Endothelial cell (in vitro differentiated cells): ENCODE results near the gene FGD3. TPM values are rescaled to one million over a fixed set of nuclear protein-coding genes. Genes with fewer than 3 reads are reported as not detected.
A peak's percentile ranks its signal among the peaks of the same experiment; 100 is the strongest.

Source experiments
- DNase-seq: peaks from one replicate; pipeline ENCODE4 v3.0.0; 2021; ENCODE audit warnings: low spot score
- H3K27ac Mint-ChIP-seq: one replicate; pipeline ENCODE4 v1.8.0; 2021; ENCODE audit warnings: mixed read lengths, inconsistent platforms; ENCODE audit not compliant: unreplicated experiment
- H3K27me3 Mint-ChIP-seq: one replicate; pipeline ENCODE4 v1.8.0; 2021; ENCODE audit warnings: mild to moderate bottlenecking, moderate library complexity, mixed read lengths, inconsistent platforms; ENCODE audit not compliant: unreplicated experiment
- H3K36me3 Mint-ChIP-seq: one replicate; pipeline ENCODE4 v1.8.0; 2021; ENCODE audit warnings: mild to moderate bottlenecking, low read depth, mixed read lengths, inconsistent platforms; ENCODE audit not compliant: unreplicated experiment
- H3K4me1 Mint-ChIP-seq: one replicate; pipeline ENCODE4 v1.8.0; 2021; ENCODE audit warnings: mild to moderate bottlenecking, mixed read lengths, inconsistent platforms; ENCODE audit not compliant: unreplicated experiment
- H3K4me3 Mint-ChIP-seq: one replicate; pipeline ENCODE4 v1.8.0; 2021; ENCODE audit warnings: mild to moderate bottlenecking, mixed read lengths, inconsistent platforms; ENCODE audit not compliant: unreplicated experiment
- H3K9me3 Mint-ChIP-seq: one replicate; pipeline ENCODE4 v1.8.0; 2021; ENCODE audit warnings: mixed read lengths, inconsistent platforms; ENCODE audit not compliant: unreplicated experiment
- CTCF ChIP-seq: fragments of 200-600 bp; sonication (generic); IDR thresholded peaks from one replicate; pipeline ENCODE4 v1.5.0; 2021; ENCODE audit warnings: antibody characterized with exemption; ENCODE audit not compliant: unreplicated experiment
- total RNA-seq: library from RNA; stranded (reverse); fragmentation: NEBNext Ultra II Directional; extraction: Animal tissue kit (Norgen Biotek cat#: 25700); gene quantifications from one replicate; pipeline ENCODE4 v1.2.1, GENCODE V29; 2021; ENCODE audit not compliant: unreplicated experiment

Gene FGD3
- total RNA-seq, 1 donor from 2014 or later, result 1.1 TPM

GRCh38 chr9:92944921-92945320 lies 2.4 kb upstream of the FGD3 start:
- TF ChIP-seq CTCF, result no peak
- no peak overlapping the region for H3K4me3 Mint-ChIP-seq
- H3K4me1 Mint-ChIP-seq, result peaks cover 5% of the 10 kb centered on the region
- no peak overlapping the region for H3K27ac Mint-ChIP-seq
- DNase-seq, result no peak
- H3K27me3 Mint-ChIP-seq, result peaks cover 7% of the 10 kb centered on the region
- no peaks in the 10 kb centered on the region for H3K9me3 Mint-ChIP-seq
- peaks cover 12% of the 10 kb centered on the region for H3K36me3 Mint-ChIP-seq

- H3K36me3 Mint-ChIP-seq, result peaks cover 12% of the 10 kb centered on the region
- H3K4me3 Mint-ChIP-seq, result no peak overlapping the region
- no peaks in the 10 kb centered on the region for H3K9me3 Mint-ChIP-seq
- H3K27ac Mint-ChIP-seq, result no peak overlapping the region
- peaks cover 7% of the 10 kb centered on the region for H3K27me3 Mint-ChIP-seq
- no peak for DNase-seq
- H3K4me1 Mint-ChIP-seq, result peaks cover 5% of the 10 kb centered on the region
- no peak for TF ChIP-seq CTCF
These were observed 1.5 kb upstream of the FGD3 start for GRCh38 chr9:92945796-92946195.

GRCh38 chr9:92948038-92948534 lies 763 bp downstream of the FGD3 start:
- Mint-ChIP-seq H3K27ac (no peak overlapping the region), H3K36me3 (peaks cover 12% of the 10 kb centered on the region), H3K27me3 (peaks cover 6% of the 10 kb centered on the region), H3K4me1 (peaks cover 5% of the 10 kb centered on the region), H3K4me3 (peak overlapping the region; percentile 59), H3K9me3 (no peaks in the 10 kb centered on the region)
- no peak for TF ChIP-seq CTCF
- no peak for DNase-seq

GRCh38 chr9:92948632-92949031 lies 1.3 kb downstream of the FGD3 start:
- Mint-ChIP-seq H3K27me3 (peaks cover 6% of the 10 kb centered on the region), H3K27ac (no peak overlapping the region), H3K4me3 (no peak overlapping the region), H3K9me3 (no peaks in the 10 kb centered on the region), H3K4me1 (peaks cover 5% of the 10 kb centered on the region), H3K36me3 (peaks cover 12% of the 10 kb centered on the region)
- no peak for TF ChIP-seq CTCF
- DNase-seq, result no peak

GRCh38 chr9:92949266-92949982 lies 2.1 kb downstream of the FGD3 start:
- peaks cover 6% of the 10 kb centered on the region for H3K27me3 Mint-ChIP-seq
- H3K9me3 Mint-ChIP-seq, result no peaks in the 10 kb centered on the region
- H3K4me3 Mint-ChIP-seq, result no peak overlapping the region
- no peak for TF ChIP-seq CTCF
- peaks cover 5% of the 10 kb centered on the region for H3K4me1 Mint-ChIP-seq
- no peak overlapping the region for H3K27ac Mint-ChIP-seq
- peaks cover 12% of the 10 kb centered on the region for H3K36me3 Mint-ChIP-seq
- DNase-seq, result no peak
